CD4-positive, alpha-beta T cell (primary cell): ENCODE data around the gene ZBTB2. TPM values are rescaled to one million over a fixed set of nuclear protein-coding genes. Genes with fewer than 3 reads are reported as not detected.

ENCODE experiments used
- ATAC-seq: fragments of 200-7000 bp; cut with Tn5 transposase; one replicate; pipeline ENCODE4 v1.10.0; 2022; ENCODE audit warnings: mild to moderate bottlenecking; ENCODE audit not compliant: poor library complexity
- CTCF ChIA-PET: fragments of 350-600 bp; sonication (Branson Sonifier 250); formaldehyde crosslinking; loops from one replicate; lab custom pipeline; 2021; ENCODE audit warnings: antibody characterized with exemption, inconsistent platforms; lab: Charles Lee
- POLR2A ChIA-PET: fragments of 350-600 bp; sonication (Branson Sonifier 250); formaldehyde crosslinking; loops from one replicate; lab custom pipeline; 2021; ENCODE audit warnings: antibody characterized with exemption, inconsistent platforms; lab: Charles Lee
- DNase-seq, 14 experiments: peaks; one replicate each; pipeline ENCODE4 v3.0.0-alpha.2; 2013 to 2020; ENCODE audit warnings: mixed read lengths in 2 of 14
- H3K27ac ChIP-seq, 2 donors: one replicate each; pipeline versions ENCODE4 v1.5.1 to v1.7.0; 2013; ENCODE audit warnings: low read length in 2 of 2, low read depth in 1 of 2, mild to moderate bottlenecking in 1 of 2
- H3K27me3 ChIP-seq, 2 experiments: 1 replicate in 1 of 2; 2 replicates in 1 of 2; pipeline versions ENCODE4 v1.6.1 to v1.7.0; 2013; ENCODE audit warnings: low read length in 2 of 2, control low read depth in 1 of 2, mild to moderate bottlenecking in 1 of 2, moderate library complexity in 1 of 2; ENCODE audit not compliant: insufficient read depth in 2 of 2, control insufficient read depth in 1 of 2
- H3K36me3 ChIP-seq: one replicate; pipeline ENCODE4 v1.6.1; 2013; ENCODE audit warnings: low read length, control low read depth; ENCODE audit not compliant: insufficient read depth
- H3K4me1 ChIP-seq: one replicate; pipeline ENCODE4 v1.6.1; 2013; ENCODE audit warnings: low read length, control low read depth; ENCODE audit not compliant: insufficient read depth
- H3K4me3 ChIP-seq: one replicate; pipeline ENCODE4 v1.5.1; 2013; ENCODE audit warnings: mild to moderate bottlenecking, low read length, moderate library complexity
- H3K9me3 ChIP-seq, 2 experiments: 1 replicate in 1 of 2; 2 replicates in 1 of 2; pipeline versions ENCODE4 v1.6.1 to v1.7.0; 2013; ENCODE audit warnings: low read length in 2 of 2, mild to moderate bottlenecking in 2 of 2, control low read depth in 1 of 2, moderate library complexity in 1 of 2; ENCODE audit not compliant: control insufficient read depth in 1 of 2, insufficient read depth in 1 of 2
- H3K27ac Mint-ChIP-seq: one replicate; pipeline ENCODE4 v1.8.0; 2020; ENCODE audit warnings: mixed read lengths
- H3K27me3 Mint-ChIP-seq: one replicate; pipeline ENCODE4 v1.8.0; 2021; ENCODE audit warnings: mixed read lengths
- H3K36me3 Mint-ChIP-seq: one replicate; pipeline ENCODE4 v1.8.0; 2021; ENCODE audit warnings: low read depth, mixed read lengths
- H3K4me1 Mint-ChIP-seq: one replicate; pipeline ENCODE4 v1.8.0; 2021; ENCODE audit warnings: low read depth, mixed read lengths
- H3K4me3 Mint-ChIP-seq: one replicate; pipeline ENCODE4 v1.8.0; 2020; ENCODE audit warnings: mild to moderate bottlenecking, mixed read lengths
- H3K9me3 Mint-ChIP-seq: one replicate; pipeline ENCODE4 v1.8.0; 2020; ENCODE audit warnings: mixed read lengths
- CTCF ChIP-seq: fragments of 200-600 bp; IDR thresholded peaks from one replicate; pipeline ENCODE4 v1.8.0; 2022; ENCODE audit warnings: antibody characterized with exemption, mild to moderate bottlenecking
- intact Hi-C, 2 experiments: fragments of 100-400 bp; cut with DNase I in 1 of 2; cut with micrococcal nuclease in 1 of 2; formaldehyde crosslinking; loops; one replicate each; pipeline versions ENCODE4 v1.15.1 to v1.9.0; 2023 to 2025; cut with DNase I, micrococcal nuclease
- total RNA-seq, 174 experiments: library from RNA in 2 of 174; stranded (reverse) in 2 of 174; gene quantifications; one replicate each; pipeline ENCODE4 v1.2.3 and lab custom pipeline; 2021 to 2026

Gene ZBTB2
- total RNA-seq, 2 experiments from 2014 or later: 18.6 to 19.1 TPM

DNA sequence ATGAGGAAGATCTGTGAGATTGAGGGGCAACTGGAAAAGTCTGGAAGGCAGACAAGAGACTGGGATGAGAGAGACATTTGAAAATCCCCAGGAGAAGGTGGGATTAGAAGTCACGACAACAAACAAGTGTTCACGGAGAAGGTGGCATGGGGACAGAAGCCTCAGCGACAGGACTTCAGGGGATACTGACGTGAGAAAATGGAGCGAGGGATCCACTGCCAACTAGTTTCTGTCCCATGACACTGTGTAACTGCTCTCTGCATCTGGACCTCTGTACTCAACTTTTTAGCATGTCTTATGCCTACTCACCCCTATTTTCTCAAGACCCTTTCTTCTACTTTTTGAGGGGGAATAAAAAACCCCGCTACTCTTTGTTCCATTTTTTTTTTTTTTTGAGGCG, 18.3 kb upstream of the ZBTB2 start:
- DNase-seq (no peak), ATAC-seq (no peak)
- Histone ChIP-seq H3K27ac (no peak overlapping the region), H3K4me3 (no peak overlapping the region), H3K9me3 (no peaks in the 10 kb centered on the region), H3K36me3 (peaks cover 18% of the 10 kb centered on the region), H3K27me3 (no peaks in the 10 kb centered on the region), H3K4me1 (peaks cover 15% of the 10 kb centered on the region)
- Mint-ChIP-seq H3K27me3 (no peaks in the 10 kb centered on the region), H3K36me3 (peaks cover 63% of the 10 kb centered on the region), H3K27ac (peak overlapping the region; percentile 4), H3K4me3 (no peak overlapping the region), H3K4me1 (peaks cover 44% of the 10 kb centered on the region), H3K9me3 (peaks cover 5% of the 10 kb centered on the region)
- no peak for TF ChIP-seq CTCF
- POLR2A ChIA-PET: interaction anchor here (1.3 kb wide), 1 partner anchor 20 kb away, joined by 3 read pairs; no protein-coding TSS in a partner anchor
- intact Hi-C loops: loop anchor here (5.0 kb wide), 2 partner anchors 38 to 43 kb away; partner anchors contain the start of gene RMND1 (in 1 of the 2)
- CTCF ChIA-PET: no interaction called here

GRCh38 chr6:151409260-151409659, 17.9 kb upstream of the ZBTB2 start:
- DNase-seq (no peak), ATAC-seq (no peak)
- no peak for TF ChIP-seq CTCF
- intact Hi-C loops: loop anchor here (5.0 kb wide), 2 partner anchors 38 to 43 kb away; partner anchors contain the start of gene RMND1 (in 1 of the 2)
- Histone ChIP-seq H3K27me3 (no peaks in the 10 kb centered on the region), H3K27ac (no peak overlapping the region), H3K36me3 (peaks cover 18% of the 10 kb centered on the region), H3K9me3 (no peaks in the 10 kb centered on the region), H3K4me3 (no peak overlapping the region), H3K4me1 (peaks cover 15% of the 10 kb centered on the region)
- ChIA-PET CTCF (no interaction called here), POLR2A (no interaction called here)
- Mint-ChIP-seq H3K4me3 (no peak overlapping the region), H3K9me3 (peaks cover 1% of the 10 kb centered on the region), H3K27me3 (no peaks in the 10 kb centered on the region), H3K27ac (peak overlapping the region; percentile 4), H3K36me3 (peaks cover 63% of the 10 kb centered on the region), H3K4me1 (peaks cover 44% of the 10 kb centered on the region)

- no peaks in the 10 kb centered on the region for H3K9me3 Mint-ChIP-seq
- ChIA-PET CTCF (no interaction called here), POLR2A (no interaction called here)
- no peak for ATAC-seq
- H3K36me3 Mint-ChIP-seq: peaks cover 61% of the 10 kb centered on the region
- Histone ChIP-seq H3K4me1 (peaks cover 11% of the 10 kb centered on the region), H3K4me3 (no peak overlapping the region), H3K36me3 (peaks cover 18% of the 10 kb centered on the region), H3K27ac (no peak overlapping the region), H3K27me3 (no peaks in the 10 kb centered on the region), H3K9me3 (no peaks in the 10 kb centered on the region)
- DNase-seq: no peak
- no peak for TF ChIP-seq CTCF
- peaks cover 40% of the 10 kb centered on the region for H3K4me1 Mint-ChIP-seq
- H3K4me3 Mint-ChIP-seq: no peak overlapping the region
- intact Hi-C loops: loop anchor here (5.0 kb wide), 2 partner anchors 38 to 43 kb away; partner anchors contain the start of gene RMND1 (in 1 of the 2)
- peak overlapping the region; percentile 4 for H3K27ac Mint-ChIP-seq
- no peaks in the 10 kb centered on the region for H3K27me3 Mint-ChIP-seq
These were observed 17.5 kb upstream of the ZBTB2 start for GRCh38 chr6:151408858-151409257.
